H1 (cell line): ENCODE results near the gene SF3B1. TPM values are rescaled to one million over a fixed set of nuclear protein-coding genes. Genes with fewer than 3 reads are reported as not detected.

ENCODE experiments used
- CTCF ChIA-PET: fragments of 300-600 bp; sonication (Branson Sonifier 250); formaldehyde crosslinking; loops from one replicate; lab custom pipeline; 2021; ENCODE audit not compliant: partially characterized antibody; lab: Charles Lee
- POLR2A ChIA-PET: fragments of 300-600 bp; sonication (Branson Sonifier 250); formaldehyde crosslinking; loops from one replicate; lab custom pipeline; 2021; ENCODE audit warnings: inconsistent platforms; ENCODE audit not compliant: partially characterized antibody; lab: Charles Lee
- DNase-seq, 2 experiments: peaks; one replicate each; pipeline versions ENCODE4 v3.0.0 to v3.0.0-alpha.2; 2010 to 2022; ENCODE audit warnings: low spot score in 2 of 2, low read depth in 1 of 2, mixed read lengths in 1 of 2
- FAIRE-seq: peaks from 2 replicates; lab custom pipeline; 2011; peaks lifted over from hg19 to GRCh38; lab: Jason Lieb, UNC
- H2AFZ ChIP-seq: 2 replicates; pipeline ENCODE4 v1.8.1; 2012; ENCODE audit warnings: low read length, inconsistent platforms
- H2AK5ac ChIP-seq: 2 replicates; pipeline ENCODE4 v1.6.1; 2013; ENCODE audit warnings: low read depth, low read length
- H2BK120ac ChIP-seq: replicated peaks from 2 replicates; pipeline ENCODE3; 2013; ENCODE audit warnings: low read depth, low read length, inconsistent platforms
- H2BK12ac ChIP-seq: 2 replicates; pipeline ENCODE4 v1.6.1; 2013; ENCODE audit warnings: low read depth, low read length
- H2BK15ac ChIP-seq: 2 replicates; pipeline ENCODE4 v1.6.1; 2013; ENCODE audit warnings: low read length
- H2BK20ac ChIP-seq: 2 replicates; pipeline ENCODE4 v1.6.1; 2013; ENCODE audit warnings: low read length
- H2BK5ac ChIP-seq: 2 replicates; pipeline ENCODE4 v1.6.1; 2013; ENCODE audit warnings: low read depth, low read length
- H3K14ac ChIP-seq: 2 replicates; pipeline ENCODE4 v1.6.1; 2013; ENCODE audit warnings: inconsistent platforms; ENCODE audit not compliant: insufficient read length
- H3K18ac ChIP-seq: 2 replicates; pipeline ENCODE4 v1.6.1; 2013; ENCODE audit warnings: low read length; ENCODE audit errors: extremely low read depth
- H3K23ac ChIP-seq: 2 replicates; pipeline ENCODE4 v1.6.1; 2013; ENCODE audit warnings: inconsistent platforms; ENCODE audit not compliant: insufficient read length
- H3K23me2 ChIP-seq: 2 replicates; pipeline ENCODE4 v1.6.1; 2013; ENCODE audit warnings: low read depth, low read length
- H3K27ac ChIP-seq: 2 replicates; pipeline ENCODE4 v1.6.1; 2011; ENCODE audit warnings: low read depth, low read length, inconsistent platforms
- H3K27me3 ChIP-seq, 4 experiments: replicated peaks in 1 of 4; 1 replicate in 1 of 4; 2 replicates in 3 of 4; pipeline versions ENCODE4 v1.6.1 to v1.8.1; 2011 to 2013; ENCODE audit warnings: low read length in 3 of 4, mild to moderate bottlenecking in 3 of 4, inconsistent platforms in 2 of 4, mixed read lengths in 2 of 4, moderate library complexity in 1 of 4; ENCODE audit not compliant: control insufficient read depth in 3 of 4, insufficient read depth in 3 of 4; ENCODE audit errors: extremely low read depth in 1 of 4
- H3K36me3 ChIP-seq, 4 experiments: 2 replicates each; pipeline versions ENCODE4 v1.6.1 to v1.8.1; 2011 to 2013; ENCODE audit warnings: mild to moderate bottlenecking in 4 of 4, low read length in 3 of 4, moderate library complexity in 2 of 4, control low read depth in 1 of 4, inconsistent platforms in 1 of 4; ENCODE audit not compliant: insufficient read depth in 4 of 4, control insufficient read depth in 2 of 4
- H3K4ac ChIP-seq: replicated peaks from 2 replicates; pipeline ENCODE3; 2013; ENCODE audit warnings: low read length, low read depth, mixed read lengths, inconsistent platforms; ENCODE audit not compliant: insufficient read length
- H3K4me1 ChIP-seq, 4 experiments: replicated peaks in 1 of 4; 1 replicate in 1 of 4; 2 replicates in 3 of 4; pipeline versions ENCODE4 v1.6.1 to v1.8.1; 2011 to 2013; ENCODE audit warnings: low read length in 3 of 4, inconsistent platforms in 2 of 4, mixed read lengths in 1 of 4; ENCODE audit not compliant: insufficient read depth in 4 of 4, control insufficient read depth in 3 of 4
- H3K4me2 ChIP-seq, 2 experiments: 2 replicates each; pipeline versions ENCODE4 v1.6.1 to v1.8.1; 2011 to 2013; ENCODE audit warnings: low read depth in 2 of 2, low read length in 2 of 2, control low read depth in 1 of 2, inconsistent platforms in 1 of 2, mild to moderate bottlenecking in 1 of 2; ENCODE audit not compliant: insufficient read depth in 1 of 2
- H3K4me3 ChIP-seq, 4 experiments: fragments of 200-600, 300-600 bp in 1 of 4; sonication (generic), shearing (Covaris generic), sonication (Bioruptor Twin) in 1 of 4; 2 replicates each; pipeline versions ENCODE4 v1.5.1 to v1.8.1; 2011 to 2016; ENCODE audit warnings: low read length in 4 of 4, low read depth in 3 of 4, control low read depth in 2 of 4, inconsistent platforms in 2 of 4, mild to moderate bottlenecking in 2 of 4, mixed read lengths in 1 of 4, moderate library complexity in 1 of 4; ENCODE audit not compliant: insufficient read depth in 2 of 4; ENCODE audit errors: extremely low read depth in 1 of 4
- H3K56ac ChIP-seq: replicated peaks from 2 replicates; pipeline ENCODE3; 2013; ENCODE audit warnings: low read depth, mild to moderate bottlenecking, mixed read lengths, low read length, inconsistent platforms; ENCODE audit not compliant: insufficient read length
- H3K79me1 ChIP-seq: 2 replicates; pipeline ENCODE4 v1.6.1; 2013; ENCODE audit warnings: low read depth, low read length, control low read depth
- H3K79me2 ChIP-seq, 2 experiments: 2 replicates each; pipeline versions ENCODE4 v1.6.1 to v1.8.1; 2012 to 2013; ENCODE audit warnings: low read length in 2 of 2, mild to moderate bottlenecking in 2 of 2, inconsistent platforms in 1 of 2; ENCODE audit not compliant: insufficient read depth in 2 of 2, control insufficient read depth in 1 of 2
- H3K9ac ChIP-seq, 4 experiments: replicated peaks in 1 of 4; 1 replicate in 1 of 4; 2 replicates in 3 of 4; pipeline versions ENCODE4 v1.6.1 to v1.8.1; 2011 to 2013; ENCODE audit warnings: low read depth in 3 of 4, low read length in 3 of 4, control low read depth in 2 of 4, mild to moderate bottlenecking in 2 of 4, moderate library complexity in 2 of 4, inconsistent platforms in 1 of 4; ENCODE audit errors: extremely low read depth in 1 of 4
- H3K9me3 ChIP-seq, 2 experiments: 2 replicates each; pipeline versions ENCODE4 v1.6.1 to v1.8.1; 2012 to 2013; ENCODE audit warnings: mild to moderate bottlenecking in 2 of 2, moderate library complexity in 2 of 2, control low read depth in 1 of 2, inconsistent platforms in 1 of 2, low read depth in 1 of 2, low read length in 1 of 2, mixed read lengths in 1 of 2; ENCODE audit not compliant: insufficient read depth in 2 of 2
- H4K20me1 ChIP-seq, 2 experiments: replicated peaks in 1 of 2; 2 replicates each; pipeline versions ENCODE3 to v1.8.1; 2011 to 2013; ENCODE audit warnings: inconsistent platforms in 2 of 2, low read length in 2 of 2, mild to moderate bottlenecking in 1 of 2; ENCODE audit not compliant: insufficient read depth in 2 of 2, control insufficient read depth in 1 of 2
- H4K5ac ChIP-seq: 2 replicates; pipeline ENCODE4 v1.6.1; 2013; ENCODE audit warnings: low read length, low read depth, mixed read lengths, inconsistent platforms; ENCODE audit not compliant: insufficient read length
- H4K8ac ChIP-seq: 2 replicates; pipeline ENCODE4 v1.8.0; 2013; ENCODE audit warnings: mild to moderate bottlenecking, moderate library complexity, low read length, inconsistent platforms; ENCODE audit not compliant: insufficient read depth; ENCODE audit errors: extremely low read depth
- H4K91ac ChIP-seq: replicated peaks from 2 replicates; pipeline ENCODE3; 2013; ENCODE audit warnings: low read length, mixed read lengths, inconsistent platforms; ENCODE audit not compliant: insufficient read length
- BRCA1 ChIP-seq: IDR thresholded peaks from 2 replicates; pipeline ENCODE4 v1.6.1; 2012; ENCODE audit warnings: low read depth, low read length, improper control_type of control experiment
- POU5F1 ChIP-seq: IDR thresholded peaks from 2 replicates; pipeline ENCODE4 v1.6.1; 2011; ENCODE audit warnings: low read depth, mild to moderate bottlenecking, low read length, moderate library complexity
- WGBS, 2 experiments: shearing (Covaris generic) in 1 of 2; methylation state at CpG; one replicate each; pipeline versions ENCODE4 v1.1.6 to v1.1.7; 2013 to 2015; ENCODE audit warnings: low lambda C conversion rate in 2 of 2, mixed read lengths in 2 of 2, inconsistent platforms in 1 of 2, low coverage in 1 of 2, missing lambda C conversion rate in 1 of 2; ENCODE audit not compliant: insufficient replicate concordance in 2 of 2, insufficient coverage in 1 of 2, insufficient read length in 1 of 2; ENCODE audit errors: extremely low coverage in 1 of 2, missing lambda C conversion rate in 1 of 2; 5-methylcytosine and 5-hydroxymethylcytosine counted together
- polyA plus RNA-seq, 7 experiments: library from polyadenylated mRNA; depleted of rRNA in 3 of 7; stranded (reverse) in 5 of 7; unstranded in 2 of 7; fragments of >200 nt in 5 of 7; fragments of 200-250 nt in 2 of 7; gene quantifications; 1 replicate in 5 of 7; 2 replicates in 1 of 7; 4 replicates in 1 of 7; pipeline versions ENCODE4 v1.2.1 to v1.2.3, GENCODE V29; 2011 to 2013; ENCODE audit warnings: missing spikeins in 2 of 7, mixed read lengths in 2 of 7
- total RNA-seq: library from RNA; stranded (reverse); fragmentation: NEBNext Ultra II Directional; extraction: Animal tissue kit (Norgen Biotek cat#: 25700); gene quantifications from 2 replicates; pipeline ENCODE4 v1.2.1, GENCODE V29; 2021

Gene SF3B1
- total and polyA plus RNA-seq, 2 of the 8 experiments (the other 6 are each of a cell fraction or from before 2014, with no cell fraction given), result 320 to 403 TPM

GRCh38 chr2:197369228-197369932 is 65.4 kb downstream of the SF3B1 start:
- CTCF ChIA-PET, result interaction anchor here (0.9 to 4.2 kb wide), 3 partner anchors 11 to 409 kb away, joined by 5 to 18 read pairs (median 6); no protein-coding TSS in a partner anchor

More at GRCh38 chr2:197369228-197369932, 65.4 kb downstream of the SF3B1 start:
- Histone ChIP-seq H4K5ac (no peak overlapping the region), H4K91ac (no peak overlapping the region), H3K4me3 (no peak overlapping the region), H3K4me2 (no peak overlapping the region), H3K79me2 (no peaks in the 10 kb centered on the region), H3K56ac (no peak overlapping the region), H3K4me1 (no peaks in the 10 kb centered on the region), H2AK5ac (no peak overlapping the region), H3K14ac (no peak overlapping the region), H3K23ac (no peak overlapping the region), H2BK5ac (no peak overlapping the region), H2BK120ac (no peak overlapping the region), H3K27me3 (no peaks in the 10 kb centered on the region), H2BK15ac (no peak overlapping the region), H3K36me3 (no peaks in the 10 kb centered on the region), H3K9ac (no peak overlapping the region), H4K20me1 (no peaks in the 10 kb centered on the region), H2BK20ac (no peak overlapping the region), H3K27ac (no peak overlapping the region), H2AFZ (no peak overlapping the region), H3K23me2 (no peaks in the 10 kb centered on the region; the same call in 1 of the 2 replicates), H3K9me3 (no peaks in the 10 kb centered on the region; a peak in 1 of 4 replicates), H3K18ac (no peak overlapping the region), H4K8ac (no peak overlapping the region), H3K4ac (no peak overlapping the region), H2BK12ac (no peak overlapping the region), H3K79me1 (no peaks in the 10 kb centered on the region)
- DNase-seq (no peak), FAIRE-seq (no peak)
- TF ChIP-seq POU5F1, result no peak
- TF ChIP-seq BRCA1, result no peak
- POLR2A ChIA-PET, result no interaction called here
- 89% methylated on average over 5 of the region's 5 CpGs; no CpG with 5 or more reads in 1 of the 2 experiments for WGBS, 2 experiments
